AG09309 (cell line): ENCODE results near the gene PCDH9.
A peak's percentile ranks its signal among the peaks of the same experiment; 100 is the strongest.

Source experiments
- DNase-seq: peaks from one replicate; pipeline ENCODE4 v3.0.0-alpha.2; 2010; ENCODE audit warnings: low read depth
- H3K4me3 ChIP-seq: 2 replicates; pipeline ENCODE4 v1.5.1; 2011; ENCODE audit warnings: mild to moderate bottlenecking, low read depth, low read length, moderate library complexity; ENCODE audit not compliant: control insufficient read depth
- TF ChIP-seq, protein P1 (sequence below): IDR thresholded peaks from 2 replicates; pipeline ENCODE4 v1.5.1; 2011; ENCODE audit warnings: mild to moderate bottlenecking, low read depth, low read length, inconsistent platforms; ENCODE audit not compliant: insufficient read depth, control insufficient read depth; ENCODE audit errors: missing control alignments

Gene PCDH9

DNA sequence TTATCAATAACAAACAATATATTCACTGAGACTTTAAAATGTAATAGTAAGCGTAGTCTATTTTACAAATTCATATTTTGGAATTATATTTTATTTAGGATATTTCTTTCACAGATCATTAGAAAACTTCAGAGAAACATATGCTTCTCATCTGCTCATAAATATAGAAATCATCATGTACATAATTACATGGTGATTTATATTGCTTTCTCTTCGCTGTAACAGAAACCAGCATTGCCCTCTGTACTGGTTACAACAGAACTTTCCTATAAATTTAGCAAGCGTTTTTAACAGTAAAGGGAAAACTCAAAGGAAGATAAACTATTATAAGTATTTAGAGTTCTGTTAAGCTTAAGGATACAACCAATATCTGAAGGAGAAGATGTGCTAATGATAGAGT is 672.8 kb downstream of the PCDH9 start:
- H3K4me3 ChIP-seq, result no peak overlapping the region
- DNase-seq, result no peak
- TF ChIP-seq, protein P1, sequence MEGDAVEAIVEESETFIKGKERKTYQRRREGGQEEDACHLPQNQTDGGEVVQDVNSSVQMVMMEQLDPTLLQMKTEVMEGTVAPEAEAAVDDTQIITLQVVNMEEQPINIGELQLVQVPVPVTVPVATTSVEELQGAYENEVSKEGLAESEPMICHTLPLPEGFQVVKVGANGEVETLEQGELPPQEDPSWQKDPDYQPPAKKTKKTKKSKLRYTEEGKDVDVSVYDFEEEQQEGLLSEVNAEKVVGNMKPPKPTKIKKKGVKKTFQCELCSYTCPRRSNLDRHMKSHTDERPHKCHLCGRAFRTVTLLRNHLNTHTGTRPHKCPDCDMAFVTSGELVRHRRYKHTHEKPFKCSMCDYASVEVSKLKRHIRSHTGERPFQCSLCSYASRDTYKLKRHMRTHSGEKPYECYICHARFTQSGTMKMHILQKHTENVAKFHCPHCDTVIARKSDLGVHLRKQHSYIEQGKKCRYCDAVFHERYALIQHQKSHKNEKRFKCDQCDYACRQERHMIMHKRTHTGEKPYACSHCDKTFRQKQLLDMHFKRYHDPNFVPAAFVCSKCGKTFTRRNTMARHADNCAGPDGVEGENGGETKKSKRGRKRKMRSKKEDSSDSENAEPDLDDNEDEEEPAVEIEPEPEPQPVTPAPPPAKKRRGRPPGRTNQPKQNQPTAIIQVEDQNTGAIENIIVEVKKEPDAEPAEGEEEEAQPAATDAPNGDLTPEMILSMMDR, result no peak

DNA sequence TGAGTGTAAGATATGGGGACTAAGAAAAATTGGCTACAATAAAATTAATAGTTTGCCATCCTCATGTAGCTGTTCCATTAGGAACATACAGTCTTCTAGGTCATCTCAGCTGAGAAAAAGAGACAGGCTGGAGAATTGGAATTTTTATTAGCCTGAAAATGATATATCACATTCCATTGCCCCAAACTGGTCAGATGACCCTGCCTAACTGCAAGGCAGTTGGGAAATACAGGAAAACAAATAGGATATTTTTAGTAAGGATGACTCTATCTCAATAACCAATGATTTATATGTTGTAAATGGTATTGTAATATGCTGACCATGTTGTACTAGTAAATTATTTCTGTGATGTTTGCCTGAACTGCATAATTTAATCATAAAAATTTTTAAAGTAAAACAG is 673.8 kb downstream of the PCDH9 start:
- peak; percentile 10 for DNase-seq
- H3K4me3 ChIP-seq, result no peak overlapping the region
- TF ChIP-seq, protein P1, result no peak

DNA sequence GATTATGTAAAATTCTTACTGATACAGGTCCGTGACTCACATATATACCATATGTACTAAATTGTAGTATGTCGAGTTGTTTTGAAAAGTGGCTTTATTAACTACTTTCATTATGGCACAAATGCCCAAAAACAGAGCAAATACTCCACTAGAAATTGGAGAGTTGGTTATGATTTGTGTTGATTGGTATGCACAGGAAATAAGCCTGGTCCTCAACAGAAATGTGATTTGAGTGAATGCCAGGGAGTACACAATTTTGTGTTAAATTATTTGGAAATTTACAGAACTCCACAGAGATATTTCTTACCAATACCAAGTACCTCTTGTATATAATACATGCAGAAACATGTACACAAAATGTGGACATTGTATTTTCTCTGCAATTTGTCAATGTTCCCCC is 676.7 kb downstream of the PCDH9 start:
- no peak for DNase-seq
- no peak overlapping the region for H3K4me3 ChIP-seq
- TF ChIP-seq, protein P1, result no peak

DNA sequence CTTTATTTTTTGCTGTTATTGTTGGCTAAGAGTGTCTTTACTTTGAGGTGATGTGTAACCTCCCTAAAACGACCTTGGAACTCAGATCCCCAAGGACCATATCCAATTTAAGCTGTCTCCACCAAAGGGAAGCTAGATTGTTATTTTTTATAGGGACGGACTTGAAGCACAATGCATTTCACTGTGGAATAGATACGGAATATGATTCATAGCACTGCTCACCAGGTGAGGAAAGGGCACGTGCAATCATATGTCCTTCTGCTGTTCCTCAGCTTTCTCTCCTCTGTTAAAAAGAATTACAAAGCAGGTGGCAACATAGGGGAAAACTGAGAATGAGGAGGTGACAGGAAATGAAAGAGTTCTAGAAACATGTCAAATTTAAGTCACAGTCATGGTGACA is 679.0 kb downstream of the PCDH9 start:
- H3K4me3 ChIP-seq, result no peak overlapping the region
- TF ChIP-seq, protein P1, result no peak
- DNase-seq, result no peak

DNA sequence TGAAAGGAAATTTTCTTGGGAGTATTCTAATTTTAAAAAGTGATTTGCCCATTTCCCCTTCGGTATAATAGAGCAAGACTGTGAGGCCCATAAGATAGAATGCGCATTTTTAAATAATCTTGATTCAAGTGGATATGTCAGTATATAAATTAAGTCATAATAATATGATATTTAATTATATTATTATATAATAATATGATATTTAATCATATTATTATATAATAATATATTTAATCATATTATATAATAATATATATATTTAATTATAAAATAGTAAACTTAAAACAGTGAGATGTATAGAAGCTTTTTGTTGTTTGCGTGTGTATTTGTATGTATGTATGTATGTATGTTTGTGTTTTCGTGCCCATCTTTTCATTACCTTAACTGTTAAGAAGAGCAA is 682.5 kb downstream of the PCDH9 start:
- TF ChIP-seq, protein P1, result no peak
- no peak overlapping the region for H3K4me3 ChIP-seq
- DNase-seq, result no peak

DNA sequence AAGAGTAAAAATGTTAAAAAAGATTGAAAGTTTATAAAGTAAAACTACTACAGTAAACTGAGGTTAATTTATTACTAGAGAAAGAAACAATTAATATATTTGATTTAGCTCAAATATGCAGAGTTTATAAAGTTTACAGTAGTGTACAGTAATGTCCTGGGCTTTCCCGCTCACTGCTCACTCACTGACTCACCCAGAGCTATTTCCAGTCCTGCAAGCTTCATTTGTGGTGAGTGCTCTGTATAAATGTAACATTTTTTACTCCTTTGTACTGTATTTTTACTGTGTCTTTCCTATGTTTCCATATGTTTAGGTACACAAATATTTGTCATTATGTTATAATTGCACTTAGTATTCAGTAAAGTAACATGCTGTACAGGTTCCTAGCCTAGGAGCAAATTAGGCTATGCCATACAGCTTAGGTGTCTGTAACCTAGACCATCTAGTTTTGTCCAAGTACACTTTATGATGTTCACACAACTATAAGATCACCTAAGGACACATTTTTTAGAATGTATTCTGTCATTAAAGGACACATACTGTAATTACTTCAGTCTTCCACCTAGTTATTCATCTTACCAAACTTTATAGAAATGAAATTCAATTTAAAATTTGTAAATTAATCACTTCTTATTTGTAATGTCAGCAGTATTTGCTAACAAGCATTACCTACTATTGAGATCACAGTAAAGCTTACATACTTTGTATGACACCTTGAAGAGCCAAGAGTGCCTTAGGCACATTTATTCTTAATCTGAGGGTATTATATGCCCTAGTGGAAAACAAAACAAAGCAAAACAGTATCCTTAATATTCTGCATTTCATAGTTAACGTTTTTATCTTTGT is 683.4 kb downstream of the PCDH9 start:
- TF ChIP-seq, protein P1, result no peak
- no peak for DNase-seq
- no peak overlapping the region for H3K4me3 ChIP-seq
